ENCODE results near the gene NME5.
"Not testable (repeated sequence)": the region's sequence is repeated elsewhere in the genome, so short reads cannot be mapped to it uniquely, and the experiment has no call there.

Gene NME5

GRCh38 chr5:138159666-138160065, 20.4 kb upstream of the NME5 start:
- no peak overlapping the region for H3K9ac ChIP-seq
- H3K27ac ChIP-seq, result no peak overlapping the region
- H3K36me3 ChIP-seq (ENCODE audit: control insufficient read depth, insufficient read depth, low read length), result no peaks in the 10 kb centered on the region
- no peaks in the 10 kb centered on the region for H3K9me3 ChIP-seq (ENCODE audit: control insufficient read depth, low read length)
- no peak overlapping the region for H3K4me3 ChIP-seq (ENCODE audit: low read depth, low read length)
- no peak overlapping the region for H2AFZ ChIP-seq
- no peak for TF ChIP-seq CTCF (IDR thresholded peaks at IDR 0.05)
- no peaks in the 10 kb centered on the region for H3K27me3 ChIP-seq (ENCODE audit: control insufficient read depth, insufficient read depth, low read length)
- H3K79me2 ChIP-seq, result no peaks in the 10 kb centered on the region
- no peaks in the 10 kb centered on the region for H3K4me1 ChIP-seq
- H3K4me2 ChIP-seq (ENCODE audit: low read length), result no peak overlapping the region

DNA sequence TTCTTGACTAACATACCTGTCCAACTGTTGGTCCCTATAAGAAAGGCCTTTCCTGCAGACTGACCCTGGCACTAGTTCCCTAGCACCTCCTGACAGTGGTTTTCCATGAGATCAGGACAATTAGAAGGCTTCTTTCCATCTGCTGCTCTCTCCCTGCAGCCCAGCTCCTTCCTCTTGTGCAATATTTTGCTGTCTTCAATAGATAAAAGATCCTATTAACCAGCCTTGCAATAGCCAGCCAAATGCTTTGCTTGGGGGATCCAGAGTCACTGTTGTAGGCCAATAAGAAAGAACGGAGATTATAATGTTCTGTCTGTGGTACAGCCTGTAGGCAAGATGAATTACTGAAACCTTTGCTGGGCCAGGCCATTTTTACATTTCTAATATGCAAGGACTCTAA, 18.4 kb upstream of the NME5 start:
- Histone ChIP-seq H3K4me3 (ENCODE audit: low read depth, low read length) (no peak overlapping the region), H2AFZ (no peak overlapping the region), H3K36me3 (ENCODE audit: control insufficient read depth, insufficient read depth, low read length) (no peaks in the 10 kb centered on the region), H3K27me3 (ENCODE audit: control insufficient read depth, insufficient read depth, low read length) (no peaks in the 10 kb centered on the region), H3K9me3 (ENCODE audit: control insufficient read depth, low read length) (no peaks in the 10 kb centered on the region), H3K4me2 (ENCODE audit: low read length) (no peak overlapping the region), H3K79me2 (no peaks in the 10 kb centered on the region), H3K9ac (no peak overlapping the region), H3K4me1 (no peaks in the 10 kb centered on the region), H3K27ac (no peak overlapping the region)
- no peak for TF ChIP-seq CTCF (IDR thresholded peaks at IDR 0.05)

DNA sequence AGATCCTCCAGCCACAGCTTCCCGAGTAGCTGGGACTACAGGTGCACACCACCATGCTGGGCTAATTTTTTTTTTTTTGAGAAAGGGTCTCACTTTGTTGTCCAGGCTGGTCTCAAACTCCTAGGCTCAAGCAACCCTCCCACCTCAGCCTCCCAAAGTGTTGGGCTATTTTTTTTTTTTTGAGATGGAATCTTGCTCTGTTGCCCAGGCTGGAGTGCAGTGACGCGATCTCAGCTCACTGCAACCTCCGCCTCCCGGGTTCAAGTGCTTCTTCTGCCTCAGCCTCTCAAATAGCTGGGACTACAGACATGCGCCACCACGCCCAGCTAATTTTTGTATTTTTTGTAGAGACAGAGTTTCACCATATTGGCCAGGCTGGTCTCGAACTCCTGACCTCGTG, 16.7 kb upstream of the NME5 start:
- H3K4me2 ChIP-seq (ENCODE audit: low read length); H3K9ac ChIP-seq; H3K27me3 ChIP-seq (ENCODE audit: control insufficient read depth, insufficient read depth, low read length); H3K9me3 ChIP-seq (ENCODE audit: control insufficient read depth, low read length); H3K27ac ChIP-seq; H3K4me1 ChIP-seq; H3K36me3 ChIP-seq (ENCODE audit: control insufficient read depth, insufficient read depth, low read length); H3K79me2 ChIP-seq; H3K4me3 ChIP-seq (ENCODE audit: low read depth, low read length); H2AFZ ChIP-seq: not testable (repeated sequence)

- Histone ChIP-seq H3K4me1 (no peaks in the 10 kb centered on the region), H3K4me2 (ENCODE audit: low read length) (no peak overlapping the region), H3K36me3 (ENCODE audit: control insufficient read depth, insufficient read depth, low read length) (no peaks in the 10 kb centered on the region), H3K9ac (no peak overlapping the region), H2AFZ (no peak overlapping the region), H3K79me2 (no peaks in the 10 kb centered on the region), H3K9me3 (ENCODE audit: control insufficient read depth, low read length) (no peaks in the 10 kb centered on the region), H3K4me3 (ENCODE audit: low read depth, low read length) (no peak overlapping the region), H3K27me3 (ENCODE audit: control insufficient read depth, insufficient read depth, low read length) (no peaks in the 10 kb centered on the region), H3K27ac (no peak overlapping the region)
- TF ChIP-seq CTCF (IDR thresholded peaks at IDR 0.05), result no peak
Observed at GRCh38 chr5:138149530-138149929, 10.3 kb upstream of the NME5 start.

GRCh38 chr5:138148811-138149210, 9.6 kb upstream of the NME5 start:
- H3K4me2 ChIP-seq (ENCODE audit: low read length), result no peak overlapping the region
- no peaks in the 10 kb centered on the region for H3K9me3 ChIP-seq (ENCODE audit: control insufficient read depth, low read length)
- H3K79me2 ChIP-seq, result no peaks in the 10 kb centered on the region
- no peak overlapping the region for H3K27ac ChIP-seq
- no peaks in the 10 kb centered on the region for H3K36me3 ChIP-seq (ENCODE audit: control insufficient read depth, insufficient read depth, low read length)
- TF ChIP-seq CTCF (IDR thresholded peaks at IDR 0.05), result no peak
- no peak overlapping the region for H2AFZ ChIP-seq
- no peak overlapping the region for H3K9ac ChIP-seq
- H3K27me3 ChIP-seq (ENCODE audit: control insufficient read depth, insufficient read depth, low read length), result no peaks in the 10 kb centered on the region
- no peaks in the 10 kb centered on the region for H3K4me1 ChIP-seq
- H3K4me3 ChIP-seq (ENCODE audit: low read depth, low read length), result no peak overlapping the region

DNA sequence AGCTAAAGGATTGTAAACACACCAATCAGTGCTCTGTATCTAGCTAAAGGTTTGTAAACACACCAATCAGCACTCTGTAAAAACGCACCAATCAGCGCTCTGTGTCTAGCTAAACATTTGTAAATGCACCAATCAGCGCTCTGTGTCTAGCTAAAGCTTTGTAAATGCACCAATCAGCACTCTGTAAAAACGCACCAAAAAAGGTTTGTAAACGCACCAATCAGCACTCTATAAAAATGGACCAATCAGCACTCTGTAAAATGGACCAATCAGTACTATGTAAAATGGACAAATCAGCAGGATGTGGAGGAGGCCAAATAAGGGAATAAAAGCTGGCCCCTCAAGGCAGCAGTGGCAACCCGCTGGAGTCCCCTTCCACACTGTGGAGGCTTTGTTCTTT, 4.3 kb upstream of the NME5 start:
- H3K79me2 ChIP-seq; H3K4me2 ChIP-seq (ENCODE audit: low read length); H3K36me3 ChIP-seq (ENCODE audit: control insufficient read depth, insufficient read depth, low read length); H3K9ac ChIP-seq; H3K4me1 ChIP-seq; H3K4me3 ChIP-seq (ENCODE audit: low read depth, low read length); H3K27me3 ChIP-seq (ENCODE audit: control insufficient read depth, insufficient read depth, low read length); H3K27ac ChIP-seq; H2AFZ ChIP-seq; H3K9me3 ChIP-seq (ENCODE audit: control insufficient read depth, low read length): not testable (repeated sequence)
